Stimulated activated CD4-positive, alpha-beta T cell treated with anti-CD3 and anti-CD28 coated beads, Interleukin-1b, Interleukin-23, amount 100 ng/mL, for 1 hour (primary cell): Measurements from ENCODE around the gene AFF3.

Experiments used
- DNase-seq, 2 donors: peaks; one replicate each; pipeline ENCODE4 v3.0.0-alpha.2; 2020; ENCODE audit warnings: low read depth in 2 of 2

The AFF3 gene

DNA sequence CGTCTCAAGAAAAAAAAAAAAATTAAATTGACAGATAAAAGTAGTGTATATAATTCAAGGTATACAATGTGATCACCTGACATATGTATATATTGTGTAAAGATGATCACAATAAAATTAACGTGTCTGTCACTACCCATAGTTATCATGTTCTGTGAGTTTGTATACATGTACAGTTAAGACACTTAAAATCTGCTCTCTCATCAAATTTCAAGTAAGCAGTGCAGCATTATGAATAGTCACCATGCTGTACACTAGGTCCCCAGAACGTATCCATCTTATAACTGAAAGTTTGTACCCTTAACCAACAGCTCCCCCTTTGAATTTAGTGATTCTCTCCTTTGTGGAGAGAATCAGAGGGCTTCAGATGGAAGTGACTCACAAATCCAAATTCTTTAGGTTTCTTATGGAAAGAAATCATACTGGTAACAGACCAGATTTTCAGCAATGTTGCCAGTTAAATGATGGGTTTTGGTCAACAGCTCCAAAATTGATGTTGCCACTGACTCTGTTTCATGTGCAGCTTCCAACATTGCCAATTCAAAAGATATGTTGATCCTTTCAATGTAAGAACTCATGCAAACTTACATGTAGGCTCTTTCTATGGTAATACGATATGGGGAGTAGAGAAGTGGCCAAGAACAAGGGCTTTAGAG lies 281.5 kb downstream of the AFF3 start:
- DNase-seq: no peak

DNA sequence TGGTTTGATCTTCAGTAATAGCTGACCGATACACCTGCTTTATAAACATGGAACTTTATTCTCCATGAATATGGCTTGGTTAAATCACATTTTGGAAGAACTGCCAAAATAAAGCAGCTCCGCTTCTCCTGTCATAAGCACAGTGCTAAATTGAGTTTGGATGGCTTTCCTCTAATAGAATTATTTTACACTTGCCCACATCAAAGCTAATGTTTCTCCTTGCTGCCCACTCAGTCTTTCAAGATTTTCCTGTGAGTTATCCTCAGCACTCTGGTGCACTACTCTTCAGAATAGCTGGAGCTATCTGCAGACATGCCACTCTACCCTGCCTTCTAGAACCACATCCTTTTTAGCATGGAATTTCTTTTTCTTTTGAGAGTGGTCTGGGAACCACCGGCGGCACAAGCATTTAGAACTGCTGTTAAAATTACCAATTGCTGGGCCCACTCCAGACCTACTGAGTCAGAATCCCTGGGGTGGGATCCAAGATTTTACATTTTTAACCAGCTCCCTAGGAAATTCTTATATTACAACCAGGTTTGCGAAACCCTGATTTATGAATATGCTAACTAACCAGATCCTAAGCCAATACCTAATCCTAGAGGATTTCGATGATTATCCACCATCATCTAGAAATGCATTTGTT lies 283.3 kb downstream of the AFF3 start:
- no peak for DNase-seq

DNA sequence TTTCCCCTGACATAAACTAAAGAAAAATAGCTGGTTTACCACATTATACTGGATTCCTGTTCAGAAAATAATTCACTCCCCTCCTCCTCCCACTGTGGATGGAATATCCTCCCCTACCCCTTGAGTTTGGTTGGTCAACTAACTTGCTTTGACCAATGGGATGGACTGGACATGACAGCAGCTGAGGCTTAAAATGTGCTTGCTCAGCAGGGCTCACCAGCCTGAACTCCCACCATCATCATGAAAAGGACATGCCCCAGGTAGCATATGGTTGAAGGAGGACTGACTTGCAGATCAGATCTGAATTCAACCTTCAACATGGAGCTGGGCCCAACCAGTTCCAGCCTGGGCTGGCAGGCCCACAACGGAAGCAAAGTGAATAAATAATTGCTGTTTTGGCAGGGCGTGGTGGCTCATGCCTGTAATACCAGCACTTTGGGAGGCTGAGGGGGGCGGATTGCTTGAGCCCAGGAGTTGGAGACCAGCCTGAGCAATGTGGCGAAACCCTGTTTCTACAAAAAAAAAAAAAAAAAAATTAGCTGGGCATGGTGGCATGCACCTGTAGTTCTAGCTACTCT lies 284.4 kb downstream of the AFF3 start:
- DNase-seq: no peak

GRCh38 chr2:99857372-99857771 lies 285.0 kb downstream of the AFF3 start:
- DNase-seq: no peak

- DNase-seq: no peak
These were observed 286.3 kb downstream of the AFF3 start for GRCh38 chr2:99856119-99856518.

DNA sequence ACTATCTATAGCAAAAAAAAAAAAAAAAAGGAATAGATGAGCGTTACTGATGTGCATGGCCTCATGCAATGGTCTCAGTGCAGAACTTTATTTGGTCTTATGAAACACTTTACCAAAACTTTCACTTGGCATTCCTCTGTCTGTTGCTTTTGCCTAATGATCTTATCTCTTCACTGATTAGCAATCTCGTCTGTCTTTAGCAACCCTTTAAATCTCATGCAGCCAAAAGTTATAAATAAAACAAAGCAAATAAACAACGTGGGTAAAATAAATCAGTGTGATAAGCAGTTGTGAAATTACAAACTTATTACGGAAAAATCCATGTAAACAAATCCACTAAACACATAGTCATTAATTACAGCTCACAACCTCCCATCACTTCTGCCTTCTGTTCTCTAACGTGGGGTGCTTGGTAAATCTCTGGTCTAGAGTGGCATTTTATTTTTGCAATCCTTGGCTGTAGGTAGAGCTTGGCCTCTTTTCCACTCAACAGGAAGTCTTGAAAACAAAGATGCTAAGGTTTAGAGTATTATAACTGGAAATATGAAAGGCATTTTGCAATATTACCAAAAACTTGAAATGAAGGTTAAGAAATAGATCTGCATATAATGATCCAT lies 288.0 kb downstream of the AFF3 start:
- DNase-seq: no peak

DNA sequence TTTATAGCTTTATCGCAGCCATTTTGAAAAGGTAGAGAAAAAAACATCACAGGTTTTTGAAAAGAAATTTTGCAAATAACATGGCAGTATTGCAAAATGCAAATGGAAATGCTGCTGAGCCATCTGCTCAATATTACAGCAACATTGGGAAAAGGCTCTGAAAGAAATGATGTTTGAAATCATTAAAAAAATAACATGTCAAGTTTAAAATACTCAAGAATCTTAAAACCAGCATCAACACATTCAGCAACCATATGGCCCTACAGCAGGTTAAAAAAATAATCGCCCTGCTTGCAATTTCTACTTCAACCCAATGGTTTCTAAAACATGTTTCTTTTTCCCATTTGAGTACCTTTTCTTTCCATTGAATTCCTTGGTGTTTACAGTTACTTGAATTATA lies 289.4 kb downstream of the AFF3 start:
- DNase-seq: no peak

GRCh38 chr2:99852376-99852934 lies 289.9 kb downstream of the AFF3 start:
- no peak for DNase-seq

GRCh38 chr2:99851811-99852210 lies 290.6 kb downstream of the AFF3 start:
- DNase-seq: no peak

DNA sequence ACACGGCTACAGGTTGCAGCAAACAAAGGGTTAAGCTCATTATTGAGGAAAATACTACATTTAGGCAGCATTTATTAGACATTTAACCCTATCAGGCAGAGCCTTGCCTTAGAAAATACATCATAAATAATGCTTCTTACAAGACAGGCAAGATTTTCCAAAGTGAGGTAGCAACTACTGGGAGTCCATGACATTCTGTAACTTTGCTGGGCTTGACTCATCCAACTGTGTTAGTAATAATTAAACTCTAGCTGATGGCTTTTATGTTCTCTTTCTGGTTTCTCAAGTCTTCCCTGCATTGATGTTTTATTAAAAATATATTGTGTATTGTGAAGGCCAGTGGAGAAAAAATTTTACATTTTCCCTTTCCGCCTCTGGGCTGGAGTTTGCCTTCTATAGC lies 291.3 kb downstream of the AFF3 start:
- no peak for DNase-seq

- no peak for DNase-seq
These were observed 292.2 kb downstream of the AFF3 start for GRCh38 chr2:99850084-99850710.

DNA sequence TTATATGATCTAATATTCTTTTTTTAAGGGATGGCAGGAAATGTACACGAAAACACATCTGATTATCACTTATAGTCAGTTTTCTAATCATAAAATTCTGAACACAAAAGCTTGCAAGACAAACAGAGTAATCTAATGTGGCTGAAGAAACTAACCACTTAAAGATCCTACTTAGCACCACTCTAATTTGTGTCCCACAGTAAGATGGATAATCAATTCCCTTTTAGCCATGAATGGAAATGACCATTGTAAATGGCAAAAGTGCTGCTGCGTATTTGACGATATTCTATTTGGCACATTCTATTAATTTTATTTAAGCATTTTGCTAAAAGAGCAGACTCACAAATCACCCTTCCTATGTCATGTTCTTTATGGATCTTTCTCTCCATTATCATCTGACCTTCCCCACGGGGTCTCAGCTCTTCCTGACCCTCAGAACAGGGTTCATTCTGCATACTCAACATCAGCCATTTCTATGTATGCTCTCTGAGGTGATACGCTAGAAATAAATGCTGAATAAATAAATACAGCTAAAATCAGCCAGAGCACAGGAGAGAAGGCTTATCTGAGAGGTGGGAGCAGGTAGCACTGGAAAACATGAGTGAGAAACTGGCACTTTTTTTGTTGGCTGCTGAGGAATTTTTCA lies 295.8 kb downstream of the AFF3 start:
- no peak for DNase-seq

DNA sequence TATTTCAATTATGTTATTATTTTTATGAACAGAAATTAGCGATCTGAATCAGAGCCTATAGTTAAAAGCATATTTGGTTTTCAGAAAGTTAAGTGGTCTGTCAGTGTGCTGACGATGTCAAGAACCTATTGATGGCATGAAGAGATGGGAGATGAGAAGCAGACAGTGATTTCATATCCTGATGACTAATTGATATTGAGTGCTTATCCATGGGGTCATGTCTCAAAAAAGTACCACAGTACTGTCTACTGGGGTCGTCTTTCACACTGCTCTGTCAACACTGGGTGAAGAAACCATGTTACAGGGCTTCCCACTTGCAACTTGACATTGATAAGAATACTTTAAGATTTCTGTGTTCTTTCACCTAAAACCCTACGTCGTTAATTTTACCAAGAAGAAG lies 297.1 kb downstream of the AFF3 start:
- DNase-seq: no peak

DNA sequence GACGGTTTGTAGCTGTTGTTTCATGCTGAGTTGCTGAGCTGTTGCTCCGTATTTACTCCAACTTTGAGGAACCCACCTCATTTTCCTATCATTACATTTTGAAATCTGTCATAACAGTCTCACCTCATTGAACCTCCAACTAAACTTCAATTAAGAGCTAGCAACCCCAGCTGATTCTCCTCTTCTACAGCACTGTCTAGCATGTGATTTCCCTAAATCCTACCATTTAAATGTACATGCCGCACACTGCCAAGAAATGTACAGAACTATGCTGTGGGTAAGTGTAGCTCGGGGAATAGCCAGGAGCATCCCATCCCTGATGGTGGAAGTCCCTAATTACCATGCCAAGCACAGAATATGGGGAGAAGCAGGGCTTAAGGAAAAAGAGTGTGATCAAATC lies 299.9 kb downstream of the AFF3 start:
- DNase-seq: no peak

GRCh38 chr2:99841749-99842148 lies 300.6 kb downstream of the AFF3 start:
- no peak for DNase-seq

DNA sequence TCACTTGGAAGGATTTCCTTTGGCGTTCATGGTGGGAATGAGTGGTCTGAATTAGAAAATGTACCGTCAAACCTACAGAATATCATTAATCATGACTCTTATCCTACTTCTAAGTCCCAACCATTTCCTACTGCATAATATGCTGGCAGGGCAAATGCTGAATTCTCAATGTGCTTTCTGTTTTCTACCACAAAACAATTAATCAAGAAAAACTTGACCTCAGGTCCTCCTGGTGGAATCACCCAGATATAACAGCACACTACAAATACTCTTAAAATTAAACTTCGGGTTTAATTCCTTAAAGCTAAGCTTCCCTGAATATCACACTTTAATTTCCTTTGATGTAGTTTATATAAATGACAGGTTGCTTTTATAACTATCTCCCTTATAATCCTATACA lies 301.6 kb downstream of the AFF3 start:
- no peak for DNase-seq

- no peak for DNase-seq
These were observed 305.4 kb downstream of the AFF3 start for GRCh38 chr2:99836690-99837605.

GRCh38 chr2:99834426-99834825 lies 308.0 kb downstream of the AFF3 start:
- no peak for DNase-seq

GRCh38 chr2:99833586-99834201 lies 308.7 kb downstream of the AFF3 start:
- no peak for DNase-seq

GRCh38 chr2:99832926-99833325 lies 309.5 kb downstream of the AFF3 start:
- DNase-seq: no peak
